Keratinocyte (primary cell): ENCODE measurements around the gene ACVR1C. TPM values are rescaled to one million over a fixed set of nuclear protein-coding genes. Genes with fewer than 3 reads are reported as not detected.

ENCODE experiments used
- DNase-seq: peaks from one replicate; pipeline ENCODE4 v3.0.0-alpha.2; 2011; ENCODE audit warnings: low read depth, missing footprints, low spot score
- FAIRE-seq: peaks from 2 replicates; lab custom pipeline; 2011; peaks lifted over from hg19 to GRCh38; lab: Jason Lieb, UNC
- H2AFZ ChIP-seq: 2 replicates; pipeline ENCODE4 v1.6.0; 2012; ENCODE audit warnings: low read length, control low read depth, inconsistent platforms; ENCODE audit not compliant: control insufficient read depth
- H3K27ac ChIP-seq: 2 replicates; pipeline ENCODE4 v1.5.1; 2011; ENCODE audit warnings: low read length; ENCODE audit not compliant: control insufficient read depth, insufficient read depth
- H3K27me3 ChIP-seq: 3 replicates; pipeline ENCODE4 v1.6.0; 2011; ENCODE audit warnings: low read length; ENCODE audit not compliant: control insufficient read depth, insufficient read depth; ENCODE audit errors: extremely low read depth
- H3K36me3 ChIP-seq, 2 experiments: 2 replicates in 1 of 2; 3 replicates in 1 of 2; pipeline ENCODE4 v1.5.1; 2011; ENCODE audit warnings: low read length in 2 of 2, mild to moderate bottlenecking in 1 of 2; ENCODE audit not compliant: control insufficient read depth in 2 of 2, insufficient read depth in 2 of 2; ENCODE audit errors: extremely low read depth in 1 of 2
- H3K4me1 ChIP-seq: 3 replicates; pipeline ENCODE4 v1.5.1; 2011; ENCODE audit warnings: low read length; ENCODE audit not compliant: control insufficient read depth, insufficient read depth; ENCODE audit errors: extremely low read depth
- H3K4me2 ChIP-seq: 3 replicates; pipeline ENCODE4 v1.6.0; 2011; ENCODE audit warnings: low read depth, low read length; ENCODE audit not compliant: control insufficient read depth, insufficient read depth; ENCODE audit errors: extremely low read depth
- H3K4me3 ChIP-seq, 3 experiments: fragments of 200-600 bp in 1 of 3; sonication (generic) in 1 of 3; 2 replicates in 2 of 3; 3 replicates in 1 of 3; pipeline ENCODE4 v1.5.1; 2011 to 2016; ENCODE audit warnings: low read length in 3 of 3, mild to moderate bottlenecking in 3 of 3, control low read depth in 2 of 3, inconsistent platforms in 1 of 3, low read depth in 1 of 3, mixed read lengths in 1 of 3, mixed run types in 1 of 3, moderate library complexity in 1 of 3; ENCODE audit not compliant: control insufficient read depth in 2 of 3, insufficient read depth in 2 of 3; ENCODE audit errors: extremely low read depth in 1 of 3
- H3K79me2 ChIP-seq: 2 replicates; pipeline ENCODE4 v1.6.0; 2012; ENCODE audit warnings: low read length; ENCODE audit not compliant: control insufficient read depth, insufficient read depth
- H3K9ac ChIP-seq: 3 replicates; pipeline ENCODE4 v1.6.0; 2011; ENCODE audit warnings: low read length; ENCODE audit not compliant: control insufficient read depth, insufficient read depth; ENCODE audit errors: extremely low read depth
- H3K9me1 ChIP-seq: 3 replicates; pipeline ENCODE4 v1.6.0; 2011; ENCODE audit warnings: low read length; ENCODE audit not compliant: control insufficient read depth, insufficient read depth; ENCODE audit errors: extremely low read depth
- H3K9me3 ChIP-seq: 2 replicates; pipeline ENCODE4 v1.5.1; 2012; ENCODE audit warnings: low read depth, low read length; ENCODE audit not compliant: control insufficient read depth
- H4K20me1 ChIP-seq: 3 replicates; pipeline ENCODE4 v1.6.0; 2011; ENCODE audit warnings: low read length; ENCODE audit not compliant: control insufficient read depth, insufficient read depth; ENCODE audit errors: extremely low read depth
- CTCF ChIP-seq, 3 experiments: IDR thresholded peaks in 1 of 3; conservative IDR thresholded peaks in 1 of 3; optimal IDR thresholded peaks in 1 of 3; 2 replicates in 2 of 3; 3 replicates in 1 of 3; pipeline versions ENCODE3 to v1.5.1; 2011; ENCODE audit warnings: low read length in 3 of 3, mild to moderate bottlenecking in 3 of 3, moderate library complexity in 2 of 3, control low read depth in 1 of 3, inconsistent platforms in 1 of 3; ENCODE audit not compliant: insufficient read depth in 2 of 3; ENCODE audit errors: extremely low read depth in 1 of 3
- EZH2 ChIP-seq: IDR thresholded peaks from one replicate; pipeline ENCODE4 v1.6.1; 2012; ENCODE audit warnings: inconsistent platforms, mild to moderate bottlenecking, low read length, moderate library complexity
- dilution Hi-C: fragments of 300-500 bp; cut with MboI; formaldehyde crosslinking; loops from one replicate; pipeline ENCODE4 v1.7.0; 2020; ENCODE audit warnings: low sequenced_read_pairs; ENCODE audit not compliant: extremely low pct_ligation_motif_present
- polyA plus RNA-seq, 5 experiments: library from polyadenylated mRNA; depleted of rRNA in 3 of 5; stranded (reverse) in 3 of 5; stranded (forward) in 1 of 5; unstranded in 1 of 5; fragments of >200 nt; gene quantifications; 1 replicate in 1 of 5; 2 replicates in 3 of 5; 3 replicates in 1 of 5; pipeline versions ENCODE4 v1.2.1 to v1.2.3, GENCODE V29; 2011 to 2012; ENCODE audit warnings: missing spikeins in 2 of 5, low read depth in 1 of 5, low replicate concordance in 1 of 5

ACVR1C gene
- polyA plus RNA-seq, 1 donor (not counting 4 experiments of a cell fraction or from before 2014, with no cell fraction given), result 0.20 TPM

GRCh38 chr2:157480182-157480961 is 148.3 kb downstream of the ACVR1C start:
- H3K4me3 ChIP-seq, result no peak overlapping the region
- no peak overlapping the region for H3K4me2 ChIP-seq
- no peak for FAIRE-seq

DNA sequence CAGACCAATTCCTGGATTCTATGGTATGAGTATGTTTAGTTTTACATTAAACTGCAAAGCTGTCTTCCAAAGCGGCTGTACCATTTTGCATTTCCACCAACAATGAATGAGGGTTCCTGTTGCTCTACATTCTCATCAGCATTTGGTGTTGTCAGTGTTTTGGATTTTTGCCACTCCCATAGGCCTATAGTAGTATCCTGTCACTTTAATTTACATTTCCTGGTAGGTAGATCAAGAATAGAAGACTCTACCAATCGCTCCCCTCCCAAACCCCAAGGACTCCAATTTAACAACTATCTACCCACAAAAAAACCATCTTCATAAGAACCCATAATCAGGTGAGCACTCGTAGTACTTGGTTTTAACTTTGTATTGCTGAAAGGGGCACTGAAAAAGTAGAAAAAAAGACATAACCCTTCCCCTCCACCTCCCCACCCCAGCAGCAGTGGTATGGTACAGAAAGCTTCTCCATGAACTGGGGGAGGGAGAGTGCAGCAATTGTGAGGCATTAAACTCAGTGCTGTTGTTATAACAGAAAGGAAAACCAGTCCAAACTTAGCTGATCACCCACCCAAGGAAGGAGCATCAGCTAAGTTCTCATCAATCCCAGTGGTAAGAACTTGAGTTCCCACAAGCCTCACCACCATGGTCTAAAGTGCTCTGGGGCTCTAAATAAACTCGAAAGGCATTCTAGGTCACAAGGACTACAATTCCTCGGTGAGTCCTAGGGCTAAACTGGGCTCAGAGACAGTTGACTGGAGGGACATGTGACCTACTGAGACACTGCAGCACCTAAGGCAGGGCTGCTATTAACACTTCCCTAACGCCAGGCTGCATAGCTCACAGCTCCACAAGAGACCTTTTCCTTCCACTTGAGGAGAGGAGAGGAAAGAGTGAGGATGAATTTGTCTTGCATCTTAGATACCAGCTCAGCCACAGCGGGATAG is 149.3 kb downstream of the ACVR1C start:
- H3K9ac ChIP-seq, result no peak overlapping the region

More at GRCh38 chr2:157480182-157480961, 148.3 kb downstream of the ACVR1C start:
- no peak overlapping the region for H3K9ac ChIP-seq
- no peaks in the 10 kb centered on the region for H3K9me1 ChIP-seq
- no peaks in the 10 kb centered on the region for H4K20me1 ChIP-seq
- H3K27ac ChIP-seq, result no peak overlapping the region
- H3K79me2 ChIP-seq, result no peaks in the 10 kb centered on the region
- H3K4me1 ChIP-seq, result no peaks in the 10 kb centered on the region
- dilution Hi-C loops, result no loop called here
- no peaks in the 10 kb centered on the region for H3K9me3 ChIP-seq
- DNase-seq, result no peak
- no peaks in the 10 kb centered on the region for H3K36me3 ChIP-seq
- no peaks in the 10 kb centered on the region for H3K27me3 ChIP-seq
- H2AFZ ChIP-seq, result no peak overlapping the region
- TF ChIP-seq CTCF (optimal IDR thresholded peaks at IDR 0.05 in 1 of 3, IDR thresholded peaks at IDR 0.05 in 1 of 3, conservative IDR thresholded peaks at IDR 0.05 in 1 of 3; ENCODE audit: extremely low read depth in 1 of 3, insufficient read depth in 2 of 3, low read length in 3 of 3) (no peak), EZH2 (no peak)

More for the DNA sequence above, 149.3 kb downstream of the ACVR1C start:
- Histone ChIP-seq H3K79me2 (no peaks in the 10 kb centered on the region), H3K4me3 (no peak overlapping the region), H3K9me1 (no peaks in the 10 kb centered on the region), H4K20me1 (no peaks in the 10 kb centered on the region), H3K27me3 (no peaks in the 10 kb centered on the region), H3K9me3 (no peaks in the 10 kb centered on the region), H3K36me3 (no peaks in the 10 kb centered on the region), H3K4me2 (no peak overlapping the region), H2AFZ (no peak overlapping the region), H3K4me1 (no peaks in the 10 kb centered on the region), H3K27ac (no peak overlapping the region)
- dilution Hi-C loops, result no loop called here
- FAIRE-seq (no peak), DNase-seq (no peak)
- TF ChIP-seq CTCF (optimal IDR thresholded peaks at IDR 0.05 in 1 of 3, IDR thresholded peaks at IDR 0.05 in 1 of 3, conservative IDR thresholded peaks at IDR 0.05 in 1 of 3; ENCODE audit: extremely low read depth in 1 of 3, insufficient read depth in 2 of 3, low read length in 3 of 3) (no peak), EZH2 (no peak)
